IMR-90 (cell line): Measurements from ENCODE around the gene NTN4.

ENCODE experiments used
- FOS ChIP-seq: fragments of 150-350 bp; IDR thresholded peaks from 2 replicates; pipeline ENCODE4 v1.6.1; 2016; ENCODE audit warnings: low read depth, low read length
- POLR2A ChIP-seq: IDR thresholded peaks from 2 replicates; pipeline ENCODE4 v1.6.1; 2012; ENCODE audit warnings: mild to moderate bottlenecking, low read depth, low read length

DNA sequence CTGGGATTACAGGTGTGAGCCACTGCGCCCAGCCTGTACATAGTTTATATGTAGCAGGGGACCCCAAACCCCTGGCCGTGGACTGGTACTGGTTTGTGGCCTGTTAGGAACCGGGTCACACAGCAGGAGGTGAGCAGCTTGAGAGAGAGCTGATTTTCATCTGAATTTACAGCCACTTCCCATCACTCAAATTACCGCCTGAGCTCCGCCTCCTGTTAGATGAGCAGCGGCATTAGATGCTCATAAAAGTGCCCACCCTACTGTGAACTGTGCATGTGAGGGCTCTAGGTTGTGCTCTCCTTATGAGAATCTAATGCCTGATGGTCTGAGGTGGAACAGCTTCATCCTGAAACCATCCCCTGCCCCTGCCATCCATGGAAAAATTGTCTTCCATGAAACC is 119.3 kb downstream of the NTN4 start:
- TF ChIP-seq POLR2A = no peak
- TF ChIP-seq FOS = no peak
